CD14-positive monocyte (primary cell): Measurements from ENCODE around the gene MED20. TPM values are rescaled to one million over a fixed set of nuclear protein-coding genes. Genes with fewer than 3 reads are reported as not detected.

ENCODE experiments used
- DNase-seq, 3 donors: peaks; one replicate each; pipeline ENCODE4 v3.0.0-alpha.2; 2011 to 2022
- H2AFZ ChIP-seq: 2 replicates; pipeline ENCODE4 v1.6.0; 2012; ENCODE audit warnings: mild to moderate bottlenecking, low read depth, low read length, inconsistent platforms; ENCODE audit not compliant: insufficient read depth, poor library complexity, severe bottlenecking
- H3K27ac ChIP-seq, 2 donors: 1 replicate in 1 of 2; 2 replicates in 1 of 2; pipeline ENCODE4 v1.5.1; 2012 to 2013; ENCODE audit warnings: low read length in 2 of 2, control low read depth in 1 of 2, inconsistent platforms in 1 of 2, low read depth in 1 of 2, mild to moderate bottlenecking in 1 of 2
- H3K27me3 ChIP-seq, 2 donors: one replicate each; pipeline versions ENCODE4 v1.6.0 to v1.6.1; 2011 to 2013; ENCODE audit warnings: low read length in 2 of 2; ENCODE audit not compliant: control insufficient read depth in 2 of 2, insufficient read depth in 2 of 2
- H3K36me3 ChIP-seq, 2 donors: replicated peaks in 1 of 2; 1 replicate in 1 of 2; 2 replicates in 1 of 2; pipeline versions ENCODE4 v1.5.1 to v1.6.1; 2012 to 2013; ENCODE audit warnings: low read length in 2 of 2, control low read depth in 1 of 2, inconsistent platforms in 1 of 2, mild to moderate bottlenecking in 1 of 2; ENCODE audit not compliant: insufficient read depth in 2 of 2, control insufficient read depth in 1 of 2
- H3K4me1 ChIP-seq, 2 donors: 1 replicate in 1 of 2; 2 replicates in 1 of 2; pipeline versions ENCODE4 v1.5.1 to v1.6.1; 2012 to 2013; ENCODE audit warnings: low read length in 2 of 2, control low read depth in 1 of 2, inconsistent platforms in 1 of 2, mild to moderate bottlenecking in 1 of 2, moderate library complexity in 1 of 2; ENCODE audit not compliant: insufficient read depth in 2 of 2, control insufficient read depth in 1 of 2
- H3K4me2 ChIP-seq: replicated peaks from 2 replicates; pipeline ENCODE3; 2012; ENCODE audit warnings: low read length, moderate library complexity, mild to moderate bottlenecking; ENCODE audit not compliant: poor library complexity, severe bottlenecking; ENCODE audit errors: extremely low read depth
- H3K4me3 ChIP-seq, 3 experiments: fragments of 200-600 bp in 1 of 3; sonication (generic) in 1 of 3; replicated peaks in 1 of 3; 1 replicate in 2 of 3; 2 replicates in 1 of 3; pipeline ENCODE4 v1.5.1; 2011 to 2013; ENCODE audit warnings: low read length in 3 of 3, mild to moderate bottlenecking in 3 of 3, control low read depth in 2 of 3, low read depth in 2 of 3, inconsistent platforms in 1 of 3, moderate library complexity in 1 of 3
- H3K79me2 ChIP-seq: 2 replicates; pipeline ENCODE4 v1.6.0; 2012; ENCODE audit warnings: mild to moderate bottlenecking, control low read depth, inconsistent platforms, low read length, moderate library complexity; ENCODE audit not compliant: insufficient read depth
- H3K9ac ChIP-seq: 2 replicates; pipeline ENCODE4 v1.6.0; 2017; ENCODE audit warnings: low read length, mild to moderate bottlenecking; ENCODE audit not compliant: insufficient read depth, poor library complexity, severe bottlenecking
- H3K9me3 ChIP-seq, 2 donors: replicated peaks in 1 of 2; 1 replicate in 1 of 2; 2 replicates in 1 of 2; pipeline versions ENCODE4 v1.5.1 to v1.6.1; 2012 to 2013; ENCODE audit warnings: low read length in 2 of 2, control low read depth in 1 of 2; ENCODE audit not compliant: control insufficient read depth in 1 of 2, insufficient read depth in 1 of 2
- H4K20me1 ChIP-seq: 2 replicates; pipeline ENCODE4 v1.6.0; 2012; ENCODE audit warnings: mild to moderate bottlenecking, low read length, control low read depth, moderate library complexity; ENCODE audit not compliant: insufficient read depth
- H3K27ac Mint-ChIP-seq, 7 donors: one replicate each; pipeline ENCODE4 v1.8.0; 2020; ENCODE audit warnings: mild to moderate bottlenecking in 7 of 7, mixed read lengths in 7 of 7, moderate library complexity in 6 of 7, inconsistent platforms in 2 of 7
- H3K27me3 Mint-ChIP-seq, 3 donors: one replicate each; pipeline ENCODE4 v1.8.0; 2021 to 2022; ENCODE audit warnings: low read depth in 3 of 3, mild to moderate bottlenecking in 3 of 3, mixed read lengths in 3 of 3, moderate library complexity in 3 of 3, inconsistent platforms in 1 of 3
- H3K36me3 Mint-ChIP-seq, 2 donors: one replicate each; pipeline ENCODE4 v1.8.0; 2020; ENCODE audit warnings: mixed read lengths in 2 of 2, inconsistent platforms in 1 of 2, mild to moderate bottlenecking in 1 of 2
- H3K4me1 Mint-ChIP-seq: one replicate; pipeline ENCODE4 v1.8.0; 2020; ENCODE audit warnings: mild to moderate bottlenecking, mixed read lengths
- H3K4me3 Mint-ChIP-seq, 2 donors: one replicate each; pipeline ENCODE4 v1.8.0; 2020; ENCODE audit warnings: mild to moderate bottlenecking in 2 of 2, mixed read lengths in 2 of 2, moderate library complexity in 1 of 2
- H3K9me3 Mint-ChIP-seq, 7 donors: one replicate each; pipeline ENCODE4 v1.8.0; 2020 to 2022; ENCODE audit warnings: mixed read lengths in 7 of 7, mild to moderate bottlenecking in 6 of 7, moderate library complexity in 6 of 7, inconsistent platforms in 2 of 7
- WGBS: methylation state at CpG from one replicate; pipeline ENCODE4 v1.1.5; 2013; ENCODE audit warnings: missing lambda C conversion rate; ENCODE audit not compliant: insufficient coverage; 5-methylcytosine and 5-hydroxymethylcytosine counted together
- intact Hi-C, 2 donors: fragments of 100-400 bp; cut with micrococcal nuclease; formaldehyde crosslinking; loops; one replicate each; pipeline versions ENCODE4 v1.15.0 to v1.15.1; 2023
- polyA plus RNA-seq, 3 donors: library from polyadenylated mRNA; depleted of rRNA in 1 of 3; unstranded in 2 of 3; stranded (reverse) in 1 of 3; fragments of 300-500 nt in 2 of 3; fragments of >200 nt in 1 of 3; fragmentation: Illumina TruSeq in 2 of 3; gene quantifications; 1 replicate in 2 of 3; 2 replicates in 1 of 3; pipeline ENCODE4 v1.2.3, GENCODE V29; 2012 to 2021
- TF ChIP-seq, protein P1 (sequence below): fragments of 200-600 bp; IDR thresholded peaks from one replicate; pipeline ENCODE4 v1.8.0; 2022; ENCODE audit warnings: antibody characterized with exemption, mild to moderate bottlenecking

MED20 gene
- polyA plus RNA-seq, 3 donors, result 6.3 to 16.2 (median 13.6) TPM

- no peaks in the 10 kb centered on the region for H3K79me2 ChIP-seq
- Mint-ChIP-seq H3K4me1 (peaks cover 13% of the 10 kb centered on the region), H3K4me3 (no peak overlapping the region), H3K9me3 (no peaks in the 10 kb centered on the region), H3K27ac (no peak overlapping the region), H3K36me3 (peaks cover 0 to 2% of the 10 kb centered on the region in 2 donors), H3K27me3 (no peaks in the 10 kb centered on the region)
- H3K27me3 ChIP-seq, result peaks cover 2 to 5% of the 10 kb centered on the region in 2 donors
- no peak for DNase-seq
- no peak overlapping the region for H3K4me3 ChIP-seq
- H3K4me1 ChIP-seq, result peaks cover 18 to 24% of the 10 kb centered on the region in 2 donors
- no peaks in the 10 kb centered on the region for H3K36me3 ChIP-seq
- no peaks in the 10 kb centered on the region for H4K20me1 ChIP-seq
- WGBS, result 87% methylated on average over 3 of the region's 4 CpGs
- no peak overlapping the region for H3K9ac ChIP-seq
- intact Hi-C loops, result loop anchor here (5.0 to 10.0 kb wide), 3 partner anchors 108 to 168 kb away; partner anchors contain the start of genes PRICKLE4 (in 1 of the 2) and TOMM6 (in 1 of the 2)
- no peak overlapping the region for H2AFZ ChIP-seq
- TF ChIP-seq, protein P1, sequence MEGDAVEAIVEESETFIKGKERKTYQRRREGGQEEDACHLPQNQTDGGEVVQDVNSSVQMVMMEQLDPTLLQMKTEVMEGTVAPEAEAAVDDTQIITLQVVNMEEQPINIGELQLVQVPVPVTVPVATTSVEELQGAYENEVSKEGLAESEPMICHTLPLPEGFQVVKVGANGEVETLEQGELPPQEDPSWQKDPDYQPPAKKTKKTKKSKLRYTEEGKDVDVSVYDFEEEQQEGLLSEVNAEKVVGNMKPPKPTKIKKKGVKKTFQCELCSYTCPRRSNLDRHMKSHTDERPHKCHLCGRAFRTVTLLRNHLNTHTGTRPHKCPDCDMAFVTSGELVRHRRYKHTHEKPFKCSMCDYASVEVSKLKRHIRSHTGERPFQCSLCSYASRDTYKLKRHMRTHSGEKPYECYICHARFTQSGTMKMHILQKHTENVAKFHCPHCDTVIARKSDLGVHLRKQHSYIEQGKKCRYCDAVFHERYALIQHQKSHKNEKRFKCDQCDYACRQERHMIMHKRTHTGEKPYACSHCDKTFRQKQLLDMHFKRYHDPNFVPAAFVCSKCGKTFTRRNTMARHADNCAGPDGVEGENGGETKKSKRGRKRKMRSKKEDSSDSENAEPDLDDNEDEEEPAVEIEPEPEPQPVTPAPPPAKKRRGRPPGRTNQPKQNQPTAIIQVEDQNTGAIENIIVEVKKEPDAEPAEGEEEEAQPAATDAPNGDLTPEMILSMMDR, result no peak
- H3K4me2 ChIP-seq, result no peak overlapping the region
- H3K9me3 ChIP-seq, result no peaks in the 10 kb centered on the region
- no peak overlapping the region for H3K27ac ChIP-seq
These were observed 27.9 kb downstream of the MED20 start for GRCh38 chr6:41892921-41893564.

DNA sequence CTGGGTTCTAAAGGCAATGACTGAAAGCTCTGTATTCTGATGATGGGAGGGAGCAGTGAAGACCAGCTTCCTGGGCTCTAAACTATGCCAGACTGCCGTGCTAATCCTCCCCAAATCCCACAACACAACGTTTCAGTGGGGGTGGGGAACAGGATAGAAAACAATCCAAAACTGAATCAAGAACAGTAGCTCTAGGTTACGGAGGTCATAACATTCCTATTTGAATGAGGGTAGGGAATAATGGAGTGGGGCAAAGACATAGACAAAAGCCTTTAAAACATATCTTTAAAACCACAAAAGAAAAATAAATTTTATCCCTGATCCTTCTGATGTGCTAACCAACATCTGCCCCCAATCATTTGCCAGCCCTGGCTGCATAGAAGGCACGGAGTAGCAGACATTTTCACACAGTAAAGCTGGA lies 33.6 kb downstream of the MED20 start:
- no peak overlapping the region for H3K4me3 ChIP-seq
- TF ChIP-seq, protein P1, result no peak
- no CpG with 5 or more reads among the region's 4 CpGs for WGBS
- no peak overlapping the region for H3K27ac Mint-ChIP-seq
- no peaks in the 10 kb centered on the region for H4K20me1 ChIP-seq
- intact Hi-C loops, result no loop called here
- no peaks in the 10 kb centered on the region for H3K4me1 Mint-ChIP-seq
- no peaks in the 10 kb centered on the region for H3K27me3 Mint-ChIP-seq
- no peak overlapping the region for H3K4me2 ChIP-seq
- no peak for DNase-seq
- no peaks in the 10 kb centered on the region for H3K4me1 ChIP-seq
- no peak overlapping the region for H2AFZ ChIP-seq
- H3K36me3 Mint-ChIP-seq, result peaks cover 5 to 6% of the 10 kb centered on the region in 2 donors
- H3K36me3 ChIP-seq, result no peaks in the 10 kb centered on the region
- H3K79me2 ChIP-seq, result no peaks in the 10 kb centered on the region
- no peaks in the 10 kb centered on the region for H3K27me3 ChIP-seq
- H3K9ac ChIP-seq, result no peak overlapping the region
- H3K27ac ChIP-seq, result no peak overlapping the region
- H3K9me3 Mint-ChIP-seq, result no peaks in the 10 kb centered on the region
- no peak overlapping the region for H3K4me3 Mint-ChIP-seq
- H3K9me3 ChIP-seq, result no peaks in the 10 kb centered on the region
